CD4-positive, CD25-positive, alpha-beta regulatory T cell (primary cell): ENCODE results near the gene TRIM14. TPM values are rescaled to one million over a fixed set of nuclear protein-coding genes. Genes with fewer than 3 reads are reported as not detected.

Experiments used
- ATAC-seq, 2 donors: fragments of 150-1000 bp; cut with Tn5 transposase; one replicate each; pipeline ENCODE4 v1.10.0; 2021; ENCODE audit warnings: low read depth in 2 of 2, moderate number of reproducible peaks in 2 of 2, moderate library complexity in 1 of 2
- DNase-seq, 3 donors: peaks; one replicate each; pipeline versions ENCODE4 v3.0.0 to v3.0.0-alpha.2; 2012 to 2022; ENCODE audit warnings: mixed read lengths in 1 of 3
- H3K27ac ChIP-seq: one replicate; pipeline ENCODE4 v1.7.0; 2013; ENCODE audit warnings: mild to moderate bottlenecking, low read length; ENCODE audit not compliant: insufficient read depth, poor library complexity, severe bottlenecking
- H3K27me3 ChIP-seq: one replicate; pipeline ENCODE4 v1.7.0; 2013; ENCODE audit warnings: low read length; ENCODE audit not compliant: control insufficient read depth, insufficient read depth
- H3K36me3 ChIP-seq: one replicate; pipeline ENCODE4 v1.7.0; 2013; ENCODE audit warnings: mild to moderate bottlenecking, low read length, moderate library complexity; ENCODE audit not compliant: control insufficient read depth, insufficient read depth
- H3K4me1 ChIP-seq: 2 replicates; pipeline ENCODE4 v1.7.0; 2013; ENCODE audit warnings: mild to moderate bottlenecking, low read length; ENCODE audit not compliant: insufficient read depth, control insufficient read depth, poor library complexity, severe bottlenecking
- H3K4me3 ChIP-seq: one replicate; pipeline ENCODE4 v1.7.0; 2013; ENCODE audit warnings: low read depth, mild to moderate bottlenecking, low read length, moderate library complexity
- H3K9me3 ChIP-seq, 2 experiments: 1 replicate in 1 of 2; 2 replicates in 1 of 2; pipeline ENCODE4 v1.7.0; 2013; ENCODE audit warnings: low read length in 2 of 2, mild to moderate bottlenecking in 1 of 2, moderate library complexity in 1 of 2; ENCODE audit not compliant: control insufficient read depth in 2 of 2
- H3K27ac Mint-ChIP-seq, 3 donors: one replicate each; pipeline ENCODE4 v1.8.0; 2020 to 2022; ENCODE audit warnings: mild to moderate bottlenecking in 3 of 3, mixed read lengths in 3 of 3, moderate library complexity in 2 of 3
- H3K27me3 Mint-ChIP-seq: one replicate; pipeline ENCODE4 v1.8.0; 2022; ENCODE audit warnings: mild to moderate bottlenecking, mixed read lengths
- H3K36me3 Mint-ChIP-seq: one replicate; pipeline ENCODE4 v1.8.0; 2020; ENCODE audit warnings: mixed read lengths
- H3K4me1 Mint-ChIP-seq, 4 donors: one replicate each; pipeline ENCODE4 v1.8.0; 2020 to 2022; ENCODE audit warnings: mixed read lengths in 4 of 4, mild to moderate bottlenecking in 1 of 4
- H3K4me3 Mint-ChIP-seq, 4 donors: one replicate each; pipeline ENCODE4 v1.8.0; 2020 to 2022; ENCODE audit warnings: mild to moderate bottlenecking in 4 of 4, mixed read lengths in 4 of 4, moderate library complexity in 3 of 4
- H3K9me3 Mint-ChIP-seq, 7 donors: one replicate each; pipeline ENCODE4 v1.8.0; 2020 to 2022; ENCODE audit warnings: mixed read lengths in 7 of 7, mild to moderate bottlenecking in 3 of 7, moderate library complexity in 2 of 7
- polyA plus RNA-seq, 4 donors: library from polyadenylated mRNA; unstranded; fragments of 300-500 nt; fragmentation: Illumina TruSeq; gene quantifications; one replicate each; pipeline ENCODE4 v1.2.3, GENCODE V29; 2021
- total RNA-seq: library from RNA; stranded (reverse); gene quantifications from one replicate; pipeline ENCODE4 v1.2.3, GENCODE V29; 2022

Gene TRIM14
- total and polyA plus RNA-seq, 5 donors from 2014 or later: 65.2 to 120 (median 81.1) TPM

GRCh38 chr9:98097836-98098235, 21.2 kb downstream of the TRIM14 start:
- H3K27me3 ChIP-seq: no peaks in the 10 kb centered on the region
- H3K36me3 Mint-ChIP-seq: peaks cover 50% of the 10 kb centered on the region
- H3K4me1 ChIP-seq: peaks cover 98% of the 10 kb centered on the region
- peak overlapping the region; percentile 39 for H3K4me3 ChIP-seq
- H3K36me3 ChIP-seq: peaks cover 33% of the 10 kb centered on the region
- H3K9me3 ChIP-seq: no peaks in the 10 kb centered on the region
- ATAC-seq (no peak), DNase-seq (peak; percentile 34 to 57 (median 55))
- H3K4me3 Mint-ChIP-seq: peak overlapping the region; percentile 35 to 60 (median 51)
- no peaks in the 10 kb centered on the region for H3K27me3 Mint-ChIP-seq
- H3K9me3 Mint-ChIP-seq: peaks cover 0 to 2% (median 0%) of the 10 kb centered on the region in 7 donors
- H3K27ac ChIP-seq: peak overlapping the region; percentile 87
- peaks cover 36 to 95% (median 69%) of the 10 kb centered on the region in 4 donors for H3K4me1 Mint-ChIP-seq
- peak overlapping the region; percentile 92 to 96 (median 93) for H3K27ac Mint-ChIP-seq

GRCh38 chr9:98096091-98096490, 22.9 kb downstream of the TRIM14 start:
- H3K4me3 Mint-ChIP-seq: peak overlapping the region in 3 of 4 donors; percentile 8 to 48 (median 21)
- Histone ChIP-seq H3K9me3 (no peaks in the 10 kb centered on the region), H3K4me1 (peaks cover 91% of the 10 kb centered on the region), H3K27ac (peak overlapping the region; percentile 38), H3K36me3 (peaks cover 38% of the 10 kb centered on the region), H3K27me3 (no peaks in the 10 kb centered on the region), H3K4me3 (no peak overlapping the region)
- no peak for ATAC-seq
- no peaks in the 10 kb centered on the region for H3K27me3 Mint-ChIP-seq
- H3K36me3 Mint-ChIP-seq: peaks cover 56% of the 10 kb centered on the region
- peaks cover 0 to 2% (median 0%) of the 10 kb centered on the region in 7 donors for H3K9me3 Mint-ChIP-seq
- H3K4me1 Mint-ChIP-seq: peaks cover 26 to 91% (median 69%) of the 10 kb centered on the region in 4 donors
- H3K27ac Mint-ChIP-seq: peak overlapping the region; percentile 93 to 98 (median 96)
- no peak for DNase-seq

GRCh38 chr9:98095401-98095800, 23.6 kb downstream of the TRIM14 start:
- Histone ChIP-seq H3K4me3 (no peak overlapping the region), H3K4me1 (peaks cover 84% of the 10 kb centered on the region), H3K9me3 (no peaks in the 10 kb centered on the region), H3K27ac (no peak overlapping the region), H3K36me3 (peaks cover 38% of the 10 kb centered on the region), H3K27me3 (no peaks in the 10 kb centered on the region)
- H3K4me1 Mint-ChIP-seq: peaks cover 25 to 93% (median 71%) of the 10 kb centered on the region in 4 donors
- H3K4me3 Mint-ChIP-seq: peak overlapping the region in 3 of 4 donors; percentile 8 to 62 (median 54)
- H3K27me3 Mint-ChIP-seq: no peaks in the 10 kb centered on the region
- H3K36me3 Mint-ChIP-seq: peaks cover 60% of the 10 kb centered on the region
- H3K27ac Mint-ChIP-seq: peak overlapping the region; percentile 92 to 98 (median 93)
- DNase-seq (no peak), ATAC-seq (no peak)
- peaks cover 0 to 2% (median 0%) of the 10 kb centered on the region in 7 donors for H3K9me3 Mint-ChIP-seq

DNA sequence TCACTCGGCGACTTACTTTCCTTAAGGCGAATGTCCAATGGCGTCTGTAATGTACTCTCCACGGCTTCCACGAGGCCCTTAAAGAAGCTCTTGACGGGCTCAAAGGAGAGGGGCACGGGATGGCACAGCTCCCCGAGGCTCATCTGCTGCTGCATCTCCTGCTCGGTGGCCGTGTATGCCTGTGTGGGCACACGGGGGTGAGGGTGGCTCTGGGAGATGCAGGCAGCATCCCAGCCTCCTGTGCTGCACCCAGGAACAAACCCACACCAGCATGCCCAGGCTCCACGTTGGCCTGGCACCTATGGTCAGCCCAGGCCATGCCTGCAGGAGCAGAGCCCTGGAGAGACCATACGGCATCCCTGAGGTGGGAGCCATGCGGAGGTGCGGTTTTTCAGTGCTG, 24.2 kb downstream of the TRIM14 start:
- H3K36me3 ChIP-seq: peaks cover 42% of the 10 kb centered on the region
- Mint-ChIP-seq H3K27ac (peak overlapping the region; percentile 93 to 98 (median 97)), H3K9me3 (peaks cover 0 to 2% (median 0%) of the 10 kb centered on the region in 7 donors), H3K4me3 (peak overlapping the region in 3 of 4 donors; percentile 21 to 84 (median 24)), H3K36me3 (peaks cover 61% of the 10 kb centered on the region), H3K27me3 (no peaks in the 10 kb centered on the region), H3K4me1 (peaks cover 24 to 93% (median 71%) of the 10 kb centered on the region in 4 donors)
- H3K27me3 ChIP-seq: no peaks in the 10 kb centered on the region
- no peaks in the 10 kb centered on the region for H3K9me3 ChIP-seq
- no peak for ATAC-seq
- peak overlapping the region; percentile 83 for H3K27ac ChIP-seq
- DNase-seq: no peak
- H3K4me3 ChIP-seq: no peak overlapping the region
- peaks cover 79% of the 10 kb centered on the region for H3K4me1 ChIP-seq

DNA sequence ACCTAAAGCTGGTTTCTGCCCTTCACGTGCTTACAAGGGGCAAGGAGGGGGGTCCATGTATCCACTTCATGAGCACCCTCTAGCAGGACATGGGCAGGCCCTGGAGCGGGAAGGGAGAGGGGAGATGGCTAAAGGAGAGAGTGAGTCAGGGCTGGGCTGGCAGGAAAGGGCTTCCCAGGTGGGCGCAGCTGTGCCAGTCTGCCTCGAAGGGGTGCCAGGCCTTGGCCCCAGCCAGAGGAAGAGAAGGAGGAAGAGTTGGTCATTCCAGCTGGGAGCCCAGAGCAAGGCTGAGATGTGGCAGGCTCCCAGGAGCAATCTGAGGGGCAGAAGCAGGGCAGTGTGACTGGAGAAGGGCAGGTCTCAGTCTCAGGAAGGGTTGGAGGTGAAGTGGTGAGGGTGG, 24.7 kb downstream of the TRIM14 start:
- no peak for ATAC-seq
- peak overlapping the region; percentile 68 to 84 (median 72) for H3K4me3 Mint-ChIP-seq

DNA sequence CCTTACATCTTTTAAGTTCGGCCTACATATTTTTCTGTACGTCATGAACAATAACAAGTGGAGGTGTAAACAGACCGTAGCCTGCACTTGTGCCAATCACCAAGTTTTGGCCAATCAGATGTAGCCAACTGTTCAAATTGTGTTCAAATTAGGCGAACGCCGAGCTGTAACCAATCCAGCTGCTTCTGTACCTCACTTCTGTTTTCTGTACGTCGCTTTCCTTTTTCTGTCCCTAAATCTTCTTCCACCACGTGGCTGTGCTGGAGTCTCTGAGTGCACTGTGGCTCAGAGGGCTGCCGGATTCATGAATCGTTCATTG, 26.4 kb downstream of the TRIM14 start:
- H3K27ac ChIP-seq: peak overlapping the region; percentile 83
- H3K36me3 ChIP-seq: peaks cover 37% of the 10 kb centered on the region
- ATAC-seq: peak; percentile 71 to 73

More for the DNA sequence above, 24.7 kb downstream of the TRIM14 start:
- H3K4me3 ChIP-seq: peak overlapping the region; percentile 51
- Mint-ChIP-seq H3K9me3 (peaks cover 0 to 2% (median 0%) of the 10 kb centered on the region in 7 donors), H3K27ac (peak overlapping the region; percentile 93 to 98 (median 97)), H3K27me3 (no peaks in the 10 kb centered on the region), H3K36me3 (peaks cover 61% of the 10 kb centered on the region), H3K4me1 (peaks cover 26 to 93% (median 72%) of the 10 kb centered on the region in 4 donors)
- peaks cover 74% of the 10 kb centered on the region for H3K4me1 ChIP-seq
- DNase-seq: no peak
- no peaks in the 10 kb centered on the region for H3K27me3 ChIP-seq
- peaks cover 42% of the 10 kb centered on the region for H3K36me3 ChIP-seq
- H3K27ac ChIP-seq: peak overlapping the region; percentile 83
- no peaks in the 10 kb centered on the region for H3K9me3 ChIP-seq

GRCh38 chr9:98091735-98092612, 27.0 kb downstream of the TRIM14 start:
- Mint-ChIP-seq H3K4me3 (peak overlapping the region; percentile 82 to 96 (median 92)), H3K9me3 (peaks cover 0 to 2% (median 0%) of the 10 kb centered on the region in 7 donors), H3K36me3 (peaks cover 61% of the 10 kb centered on the region), H3K4me1 (peaks cover 19 to 83% (median 68%) of the 10 kb centered on the region in 4 donors), H3K27me3 (no peaks in the 10 kb centered on the region), H3K27ac (peak overlapping the region; percentile 93 to 98 (median 97))
- Histone ChIP-seq H3K4me1 (peaks cover 54% of the 10 kb centered on the region), H3K36me3 (peaks cover 38% of the 10 kb centered on the region), H3K4me3 (peak overlapping the region; percentile 67), H3K27me3 (no peaks in the 10 kb centered on the region), H3K27ac (peak overlapping the region; percentile 83), H3K9me3 (no peaks in the 10 kb centered on the region)
- ATAC-seq: no peak
- DNase-seq: no peak

More for the DNA sequence above, 26.4 kb downstream of the TRIM14 start:
- Mint-ChIP-seq H3K9me3 (peaks cover 0 to 2% (median 0%) of the 10 kb centered on the region in 7 donors), H3K4me3 (peak overlapping the region; percentile 82 to 96 (median 92)), H3K4me1 (peaks cover 20 to 87% (median 72%) of the 10 kb centered on the region in 4 donors), H3K27me3 (no peaks in the 10 kb centered on the region), H3K27ac (peak overlapping the region; percentile 93 to 98 (median 97)), H3K36me3 (peaks cover 65% of the 10 kb centered on the region)
- H3K4me1 ChIP-seq: peaks cover 60% of the 10 kb centered on the region
- no peaks in the 10 kb centered on the region for H3K9me3 ChIP-seq
- no peaks in the 10 kb centered on the region for H3K27me3 ChIP-seq
- H3K4me3 ChIP-seq: peak overlapping the region; percentile 67
- DNase-seq: peak; percentile 69 to 89 (median 87)
